HuH-7.5 (cell line): ENCODE results near the gene HS6ST3.

Source experiments
- DNase-seq: peaks from one replicate; pipeline ENCODE4 v3.0.0; 2011; ENCODE audit warnings: low spot score

HS6ST3 gene

DNA sequence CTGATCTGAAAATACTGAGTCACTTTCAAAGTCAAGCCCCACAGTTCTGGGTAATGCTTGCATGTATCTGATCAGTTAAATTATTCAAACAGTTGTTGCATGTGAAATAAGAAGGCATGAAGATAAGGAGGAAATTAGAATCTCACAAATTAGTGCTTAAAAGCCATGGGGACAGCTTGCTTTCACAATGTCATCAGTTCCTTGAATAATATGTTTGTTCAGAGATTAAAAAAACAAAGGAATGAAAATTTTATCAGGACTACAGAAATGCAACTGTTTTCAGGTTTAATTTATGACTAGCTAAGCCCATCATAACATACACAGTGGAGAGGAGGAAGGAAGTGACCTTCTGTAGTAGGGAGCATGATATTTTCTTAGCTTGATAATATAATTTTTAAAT lies 754.3 kb downstream of the HS6ST3 start:
- DNase-seq, result no peak

DNA sequence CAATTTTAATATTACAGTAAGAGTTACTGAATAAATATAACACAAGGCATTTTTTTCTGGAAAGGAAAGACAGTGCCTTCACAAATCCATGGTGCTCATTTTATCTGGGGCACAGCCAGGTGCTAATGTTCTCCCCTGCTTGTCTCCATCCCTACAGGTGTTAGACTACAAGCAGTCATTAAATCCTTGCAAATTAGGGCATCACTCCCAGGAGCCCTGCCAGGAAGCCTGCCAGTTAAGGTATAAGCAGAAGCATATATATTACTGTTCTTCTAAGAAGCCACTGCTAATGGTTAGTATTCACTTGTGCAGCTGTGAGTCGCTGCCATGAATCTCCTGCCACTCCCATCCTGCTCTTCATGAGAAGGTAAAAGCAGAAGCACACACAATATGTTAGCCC lies 754.7 kb downstream of the HS6ST3 start:
- no peak for DNase-seq

DNA sequence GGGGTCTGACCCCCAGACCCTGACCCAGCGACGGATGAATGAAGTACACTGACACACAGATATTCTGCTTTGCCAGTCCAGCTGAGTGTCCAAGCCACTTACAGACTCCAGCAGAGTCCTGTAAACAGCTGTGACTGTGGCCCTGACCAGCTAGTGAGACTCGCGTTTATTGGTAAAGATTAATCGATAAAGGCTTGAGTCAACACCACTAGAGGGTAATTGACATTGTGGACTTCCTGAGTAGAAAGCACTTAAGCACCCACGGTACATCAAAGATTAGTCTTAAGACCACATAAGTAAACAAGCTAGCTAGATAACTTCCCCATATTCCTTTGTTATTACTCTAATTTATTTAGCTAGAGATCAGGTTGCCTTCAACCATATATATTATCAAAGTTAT lies 758.4 kb downstream of the HS6ST3 start:
- no peak for DNase-seq

DNA sequence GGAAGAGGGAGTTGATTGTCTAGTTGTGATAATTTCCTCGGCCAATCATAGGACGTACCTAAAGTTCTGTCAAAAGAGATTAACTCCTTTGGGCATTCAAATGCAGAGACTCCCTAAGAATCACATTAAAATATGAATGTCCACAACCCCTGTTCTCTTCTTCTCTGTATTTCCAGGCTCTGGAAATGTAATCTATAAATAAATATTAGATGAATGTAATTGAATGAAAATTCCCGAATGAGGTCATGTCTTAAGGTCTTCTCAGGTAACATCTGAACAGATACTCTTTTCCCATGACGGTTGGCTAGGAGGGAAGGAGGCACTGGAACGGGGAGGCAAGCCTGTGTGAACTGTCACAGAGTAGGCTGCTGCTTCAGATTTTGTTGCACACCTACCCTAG lies 759.2 kb downstream of the HS6ST3 start:
- DNase-seq, result no peak

DNA sequence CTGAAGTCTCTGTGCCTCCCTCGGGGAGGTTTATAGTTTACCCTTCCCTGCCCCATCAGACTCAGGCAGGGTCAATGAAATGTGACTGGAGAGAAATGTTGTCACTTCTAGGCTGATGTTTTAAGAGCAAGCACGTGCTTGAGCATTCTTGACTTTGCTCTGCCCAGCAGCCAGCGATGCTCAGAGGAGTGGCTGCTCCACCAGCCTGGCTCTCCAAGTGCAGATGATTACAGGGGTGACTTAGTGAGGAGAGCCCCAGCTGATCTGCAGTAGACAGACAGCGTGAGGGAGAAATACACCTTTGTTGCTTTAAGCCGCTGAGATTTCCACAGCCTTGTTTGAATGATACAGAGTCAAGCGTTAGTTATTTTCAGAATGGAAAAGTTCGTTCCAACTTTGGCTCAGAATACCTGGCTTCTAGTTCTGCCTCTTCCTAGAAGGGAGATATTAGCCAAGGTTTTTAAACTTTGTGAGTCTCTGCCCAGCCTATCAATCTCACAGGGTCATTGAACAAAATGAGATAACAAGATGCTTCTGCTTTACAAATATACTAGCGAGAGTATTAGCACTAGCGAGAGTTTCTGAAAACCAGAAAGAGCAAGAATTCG lies 760.7 kb downstream of the HS6ST3 start:
- DNase-seq, result no peak

DNA sequence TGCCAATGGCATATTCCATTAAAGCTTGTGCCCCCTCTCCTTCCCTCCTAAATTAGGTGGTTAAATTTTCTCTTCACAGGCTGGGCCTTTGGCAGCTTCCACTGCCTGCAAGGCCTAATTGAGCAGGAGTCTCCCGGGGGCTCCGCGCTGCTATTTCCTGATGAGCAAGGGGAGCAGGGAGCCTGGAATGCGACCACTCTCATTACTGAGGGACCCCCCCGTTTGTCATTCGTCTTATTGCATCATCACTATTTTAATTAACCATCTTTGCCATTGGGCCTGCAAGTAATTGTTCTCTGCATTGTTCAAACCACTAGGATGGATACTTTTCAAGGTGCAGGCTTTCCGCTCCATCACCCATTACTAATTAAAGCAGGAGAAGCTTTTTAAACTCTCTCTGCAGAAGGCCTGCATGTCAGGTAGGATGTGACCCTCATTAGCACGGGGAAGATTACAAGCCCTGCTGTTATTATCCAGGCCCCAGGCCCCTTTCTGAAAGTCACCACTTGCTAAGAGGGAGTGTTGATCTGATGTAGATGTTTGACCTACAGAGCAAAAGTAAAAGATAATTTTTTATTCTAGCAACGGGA lies 762.0 kb downstream of the HS6ST3 start:
- no peak for DNase-seq

DNA sequence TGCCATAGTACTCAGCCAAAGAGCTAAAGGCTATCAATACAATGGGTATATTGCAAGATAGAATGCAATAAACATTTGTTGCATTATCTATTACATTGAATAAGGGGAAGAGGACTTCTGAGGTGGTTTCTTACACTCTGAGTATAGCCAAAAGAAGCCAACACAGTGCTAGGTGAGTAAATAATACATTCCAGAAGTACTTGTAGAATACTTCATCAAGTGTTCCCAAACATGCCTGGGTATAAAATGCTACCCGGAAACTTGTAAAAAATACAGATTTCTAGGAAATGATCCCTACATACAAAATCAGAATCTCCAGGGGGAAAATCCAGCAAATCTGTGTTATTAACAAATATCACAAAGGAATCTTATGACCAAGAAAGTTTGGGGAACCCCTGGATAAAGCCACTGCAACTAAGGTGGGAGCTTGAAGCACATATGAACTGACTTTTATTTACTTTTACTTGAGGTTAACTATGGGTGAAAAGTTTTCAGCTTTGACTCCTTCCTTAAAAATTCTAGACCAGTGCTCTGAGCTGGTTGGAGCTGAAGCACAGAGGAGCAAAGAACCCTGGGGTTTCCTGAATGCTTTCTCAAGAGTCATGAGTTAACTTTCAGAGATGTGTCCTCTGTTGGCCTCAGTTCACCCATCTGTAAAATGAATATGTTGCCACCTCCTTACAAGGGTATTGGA lies 768.4 kb downstream of the HS6ST3 start:
- no peak for DNase-seq

DNA sequence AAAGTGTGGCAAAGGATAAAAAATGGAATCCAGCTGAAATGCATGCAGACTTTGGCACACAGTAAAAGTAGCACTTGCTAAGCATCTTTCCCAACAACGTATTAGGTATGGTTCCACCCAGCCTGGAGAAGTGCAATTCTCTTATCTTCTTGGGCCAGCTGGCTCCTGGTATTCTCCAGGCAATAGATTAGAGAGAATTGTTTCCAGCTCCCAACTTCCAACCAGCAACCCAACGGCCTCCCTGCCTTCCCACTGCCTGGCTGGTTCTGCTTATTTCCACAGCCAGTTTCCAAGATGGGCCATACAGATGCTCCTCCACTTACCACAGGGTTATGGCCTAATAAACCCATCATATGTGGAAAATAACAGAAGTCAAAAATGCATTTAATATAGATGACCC lies 771.0 kb downstream of the HS6ST3 start:
- DNase-seq, result no peak

DNA sequence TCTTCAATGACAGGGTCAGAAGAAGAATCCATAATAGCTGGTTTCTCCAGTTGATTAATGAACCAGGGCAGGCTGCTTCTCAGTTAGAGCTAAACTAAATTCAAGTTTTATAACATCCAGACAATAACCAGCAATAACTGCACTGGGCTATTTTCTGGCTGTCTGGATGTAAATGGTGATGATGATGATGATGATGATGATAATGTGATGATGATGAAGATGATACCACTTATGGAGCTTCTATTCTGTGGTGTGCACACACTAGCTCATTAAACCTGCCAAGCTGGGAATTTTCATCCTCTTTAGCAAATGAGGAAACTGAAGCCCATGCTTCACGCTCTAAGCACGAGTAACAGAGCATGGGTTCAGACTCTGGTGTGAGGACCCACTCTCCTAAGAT lies 772.2 kb downstream of the HS6ST3 start:
- no peak for DNase-seq

DNA sequence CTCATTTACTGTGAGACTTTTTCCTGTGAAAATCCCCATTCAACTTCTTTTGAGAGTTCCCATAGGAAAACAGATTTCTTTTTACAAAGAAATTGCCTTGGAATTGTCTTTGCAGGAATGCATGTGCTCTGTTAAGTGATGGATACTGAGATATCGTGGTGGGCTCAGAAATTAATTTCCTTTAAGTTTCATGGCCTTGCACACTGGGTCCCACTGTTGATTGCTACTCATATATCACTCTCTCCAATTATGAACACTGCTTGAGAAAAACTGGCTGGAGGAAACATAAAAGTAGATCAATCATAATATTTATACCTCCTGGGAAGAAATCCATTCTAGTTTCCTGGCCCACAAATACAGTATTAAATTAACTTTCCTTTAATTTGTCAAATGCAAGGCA lies 773.1 kb downstream of the HS6ST3 start:
- DNase-seq, result no peak

DNA sequence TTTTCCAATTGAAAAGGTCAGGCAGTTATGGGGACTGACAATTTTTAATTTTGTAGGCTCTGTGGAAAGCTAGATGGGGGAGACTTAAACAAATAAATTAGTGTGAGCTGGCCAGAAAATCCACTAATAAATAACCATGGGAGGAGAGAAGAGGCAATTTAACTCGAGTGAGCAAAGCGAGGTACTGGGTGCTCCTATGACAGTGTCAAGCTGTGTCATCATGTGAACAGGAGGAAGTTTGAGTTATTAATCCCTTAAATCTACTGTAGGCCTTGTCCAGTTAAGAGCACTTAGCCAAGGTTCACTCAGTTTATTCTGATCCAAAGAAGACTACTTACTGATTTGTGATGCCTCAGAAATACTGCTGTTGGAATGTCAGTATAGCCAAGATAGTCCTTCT lies 781.6 kb downstream of the HS6ST3 start:
- DNase-seq, result no peak

DNA sequence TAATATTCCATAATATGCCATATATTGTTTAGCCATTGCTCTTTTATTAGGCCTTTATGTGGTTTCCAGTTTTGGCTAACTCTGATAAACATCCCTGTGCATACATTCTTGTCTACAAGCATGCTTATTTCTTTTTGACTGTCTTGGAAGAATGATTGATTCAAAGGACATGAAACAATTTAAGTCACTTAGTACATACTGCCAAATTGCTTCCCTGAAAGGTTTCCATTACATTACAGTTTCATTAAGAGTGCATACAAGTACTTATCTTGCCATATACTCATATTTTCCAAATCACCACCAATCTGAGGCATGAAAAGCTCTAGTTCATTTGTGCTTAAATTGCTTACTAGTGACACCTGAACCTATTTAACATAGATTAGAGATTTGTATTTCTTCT lies 790.5 kb downstream of the HS6ST3 start:
- DNase-seq, result no peak
